IMR-90 (cell line): ENCODE data around the gene HAUS7. TPM values are rescaled to one million over a fixed set of nuclear protein-coding genes. Genes with fewer than 3 reads are reported as not detected.

ENCODE experiments used
- ATAC-seq: fragments of 200-7000 bp; cut with Tn5 transposase; 2 replicates; pipeline ENCODE4 v1.9.1; 2020; ENCODE audit warnings: low read depth, mild to moderate bottlenecking, moderate library complexity
- BruUV-seq: library from RNA; stranded (reverse); fragments of 400-500 nt; replicated peaks from 2 replicates; lab custom pipeline; 2021; lab: Mats Ljungman, UMichigan
- CTCF ChIA-PET: fragments of 300-600 bp; formaldehyde crosslinking; extraction: SDS; loops from one replicate; lab custom pipeline; 2021; ENCODE audit warnings: antibody characterized with exemption; lab: Yijun Ruan, JAX
- POLR2A ChIA-PET: fragments of 300-600 bp; sonication (Branson Sonifier 250); formaldehyde crosslinking; loops from one replicate; lab custom pipeline; 2022; ENCODE audit warnings: antibody characterized with exemption; ENCODE audit not compliant: unreplicated experiment; lab: Charles Lee
- DNase-seq: peaks from one replicate; pipeline ENCODE4 v3.0.0; 2013
- H2AFZ ChIP-seq: replicated peaks from 2 replicates; pipeline ENCODE3; 2013; ENCODE audit warnings: low read length, mild to moderate bottlenecking; ENCODE audit not compliant: poor library complexity
- H2AK5ac ChIP-seq: 2 replicates; pipeline ENCODE4 v1.6.1; 2013; ENCODE audit warnings: low read depth, low read length, inconsistent platforms
- H2AK9ac ChIP-seq: replicated peaks from 2 replicates; pipeline ENCODE3; 2013; ENCODE audit warnings: mild to moderate bottlenecking, low read depth, low read length, moderate library complexity; ENCODE audit not compliant: poor library complexity
- H2BK120ac ChIP-seq: 2 replicates; pipeline ENCODE4 v1.6.1; 2013; ENCODE audit warnings: low read depth, low read length, inconsistent platforms
- H2BK15ac ChIP-seq: 3 replicates; pipeline ENCODE4 v1.6.1; 2013; ENCODE audit warnings: low read depth, low read length, inconsistent platforms
- H2BK20ac ChIP-seq: 2 replicates; pipeline ENCODE4 v1.6.1; 2013; ENCODE audit warnings: low read depth, mild to moderate bottlenecking, inconsistent platforms, low read length, moderate library complexity
- H2BK5ac ChIP-seq: 2 replicates; pipeline ENCODE4 v1.6.1; 2013; ENCODE audit warnings: mild to moderate bottlenecking, low read depth, low read length, inconsistent platforms; ENCODE audit not compliant: poor library complexity, severe bottlenecking
- H3K14ac ChIP-seq: replicated peaks from 2 replicates; pipeline ENCODE4 v1.6.1; 2013; ENCODE audit warnings: low read depth, low read length, inconsistent platforms
- H3K18ac ChIP-seq: 2 replicates; pipeline ENCODE4 v1.6.1; 2013; ENCODE audit warnings: low read depth, low read length, control low read depth
- H3K23ac ChIP-seq: 2 replicates; pipeline ENCODE4 v1.6.1; 2013; ENCODE audit warnings: low read depth, low read length, inconsistent platforms
- H3K27ac ChIP-seq: 2 replicates; pipeline ENCODE4 v1.5.1; 2013; ENCODE audit warnings: mild to moderate bottlenecking, control low read depth, low read length; ENCODE audit not compliant: insufficient read depth
- H3K27me3 ChIP-seq: 2 replicates; pipeline ENCODE4 v1.6.1; 2013; ENCODE audit warnings: low read length; ENCODE audit not compliant: control insufficient read depth, insufficient read depth
- H3K36me3 ChIP-seq: 2 replicates; pipeline ENCODE4 v1.6.1; 2013; ENCODE audit warnings: low read length, mixed read lengths; ENCODE audit not compliant: control insufficient read depth, insufficient read depth
- H3K4ac ChIP-seq: 2 replicates; pipeline ENCODE4 v1.6.1; 2013; ENCODE audit warnings: low read depth, low read length, inconsistent platforms
- H3K4me1 ChIP-seq: 2 replicates; pipeline ENCODE4 v1.6.1; 2013; ENCODE audit warnings: low read length, mixed read lengths; ENCODE audit not compliant: control insufficient read depth, insufficient read depth
- H3K4me2 ChIP-seq: 2 replicates; pipeline ENCODE4 v1.6.1; 2013; ENCODE audit warnings: low read depth, mild to moderate bottlenecking, control low read depth, low read length, moderate library complexity
- H3K4me3 ChIP-seq: 2 replicates; pipeline ENCODE4 v1.5.1; 2013; ENCODE audit warnings: low read depth, mild to moderate bottlenecking, control low read depth, low read length, moderate library complexity; ENCODE audit not compliant: insufficient read depth
- H3K56ac ChIP-seq: 2 replicates; pipeline ENCODE4 v1.6.1; 2013; ENCODE audit warnings: low read length, inconsistent platforms; ENCODE audit not compliant: insufficient read depth; ENCODE audit errors: extremely low read depth
- H3K79me1 ChIP-seq, 2 experiments: 2 replicates each; pipeline ENCODE4 v1.6.1; 2013; ENCODE audit warnings: low read length in 2 of 2, inconsistent platforms in 1 of 2, low read depth in 1 of 2
- H3K9ac ChIP-seq: 2 replicates; pipeline ENCODE4 v1.6.1; 2013; ENCODE audit warnings: low read depth, low read length, control low read depth
- H3K9me1 ChIP-seq: 2 replicates; pipeline ENCODE4 v1.6.1; 2013; ENCODE audit warnings: low read length, inconsistent platforms; ENCODE audit not compliant: insufficient read depth
- H3K9me3 ChIP-seq: 2 replicates; pipeline ENCODE4 v1.6.1; 2013; ENCODE audit warnings: low read length; ENCODE audit not compliant: control insufficient read depth, insufficient read depth
- H4K20me1 ChIP-seq: 2 replicates; pipeline ENCODE4 v1.6.1; 2013; ENCODE audit warnings: low read length, inconsistent platforms; ENCODE audit not compliant: insufficient read depth
- H4K5ac ChIP-seq: 2 replicates; pipeline ENCODE4 v1.6.1; 2013; ENCODE audit warnings: mild to moderate bottlenecking, low read depth, low read length, control low read depth
- H4K8ac ChIP-seq, 2 experiments: 2 replicates each; pipeline ENCODE4 v1.6.1; 2013; ENCODE audit warnings: low read depth in 2 of 2, low read length in 2 of 2, control low read depth in 1 of 2, inconsistent platforms in 1 of 2
- H4K91ac ChIP-seq: 2 replicates; pipeline ENCODE4 v1.6.1; 2013; ENCODE audit warnings: low read depth, low read length, inconsistent platforms; ENCODE audit not compliant: insufficient read depth
- CEBPB ChIP-seq: IDR thresholded peaks from 2 replicates; pipeline ENCODE4 v1.6.1; 2012; ENCODE audit warnings: low read depth, low read length, improper control_type of control experiment
- CHD1 ChIP-seq: IDR thresholded peaks from 2 replicates; pipeline ENCODE4 v1.6.1; 2012; ENCODE audit warnings: low read depth, low read length, improper control_type of control experiment
- CTCF ChIP-seq: conservative IDR thresholded peaks from 2 replicates; pipeline ENCODE4 v1.5.1; 2012; ENCODE audit warnings: mild to moderate bottlenecking, low read depth, low read length, improper control_type of control experiment
- ELK1 ChIP-seq: fragments of 150-350 bp; IDR thresholded peaks from 2 replicates; pipeline ENCODE4 v1.6.1; 2016; ENCODE audit warnings: low read depth, mild to moderate bottlenecking, low read length, moderate library complexity, borderline replicate concordance
- FOS ChIP-seq: fragments of 150-350 bp; IDR thresholded peaks from 2 replicates; pipeline ENCODE4 v1.6.1; 2016; ENCODE audit warnings: low read depth, low read length
- MAZ ChIP-seq: IDR thresholded peaks from 2 replicates; pipeline ENCODE4 v1.6.1; 2012; ENCODE audit warnings: low read depth, mild to moderate bottlenecking, low read length, improper control_type of control experiment, moderate library complexity, borderline replicate concordance
- NFE2L2 ChIP-seq: fragments of 150-350 bp; IDR thresholded peaks from 2 replicates; pipeline ENCODE4 v1.6.1; 2016; ENCODE audit warnings: low read depth, mild to moderate bottlenecking, low read length
- POLR2A ChIP-seq: IDR thresholded peaks from 2 replicates; pipeline ENCODE4 v1.6.1; 2012; ENCODE audit warnings: mild to moderate bottlenecking, low read depth, low read length
- RAD21 ChIP-seq: IDR thresholded peaks from 2 replicates; pipeline ENCODE4 v1.6.1; 2012; ENCODE audit warnings: low read length, improper control_type of control experiment
- RCOR1 ChIP-seq: IDR thresholded peaks from 2 replicates; pipeline ENCODE4 v1.6.1; 2012; ENCODE audit warnings: mild to moderate bottlenecking, low read length, improper control_type of control experiment; ENCODE audit not compliant: insufficient replicate concordance
- RFX5 ChIP-seq: IDR thresholded peaks from 2 replicates; pipeline ENCODE4 v1.8.0; 2012; ENCODE audit warnings: low read depth, mild to moderate bottlenecking, low read length, moderate library complexity
- SMC3 ChIP-seq: fragments of 150-350 bp; IDR thresholded peaks from 2 replicates; pipeline ENCODE4 v1.6.1; 2016; ENCODE audit warnings: low read depth, mild to moderate bottlenecking, antibody characterized with exemption, low read length, moderate library complexity
- WGBS, 2 experiments: methylation state at CpG; one replicate each; pipeline versions ENCODE4 v1.1.5 to v1.1.7; 2013; ENCODE audit warnings: missing lambda C conversion rate in 2 of 2; ENCODE audit not compliant: insufficient read length in 1 of 2; ENCODE audit errors: extremely low coverage in 2 of 2; 5-methylcytosine and 5-hydroxymethylcytosine counted together
- dilution Hi-C: fragments of 300-500 bp; cut with HindIII; formaldehyde crosslinking; loops from one replicate; pipeline ENCODE4 v1.14.3; 2018; ENCODE audit warnings: low sequenced_read_pairs; ENCODE audit not compliant: unreplicated experiment
- in situ Hi-C: fragments of 300-500 bp; cut with MboI; formaldehyde crosslinking; loops from 3 replicates; pipeline ENCODE4 v1.14.3; 2019; ENCODE audit warnings: low sequenced_read_pairs, inconsistent platforms, mixed read lengths
- intact Hi-C: fragments of 100-400 bp; cut with micrococcal nuclease; formaldehyde crosslinking; loops from 2 replicates; pipeline ENCODE4 v1.10.0; 2022
- polyA plus RNA-seq, 3 experiments: library from polyadenylated mRNA; depleted of rRNA; stranded (reverse); fragments of >200 nt; gene quantifications; 2 replicates each; pipeline ENCODE4 v1.2.3, GENCODE V29; 2012; ENCODE audit warnings: low replicate concordance in 1 of 3
- total RNA-seq: library from RNA; depleted of rRNA; stranded (reverse); fragments of >200 nt; gene quantifications from 2 replicates; pipeline ENCODE4 v1.2.3, GENCODE V29; 2012
- TF ChIP-seq, protein P1 (sequence below): fragments of 150-350 bp; IDR thresholded peaks from 2 replicates; pipeline ENCODE4 v1.6.1; 2017; ENCODE audit warnings: mild to moderate bottlenecking, antibody characterized with exemption, low read length, low read depth

HAUS7 gene
- total and polyA plus RNA-seq, 2 of the 4 experiments (the other 2 are of a cell fraction): 10.8 to 25.9 TPM

- Histone ChIP-seq H2BK5ac (no peak overlapping the region), H2BK120ac (no peak overlapping the region), H3K27ac (no peak overlapping the region), H2AK9ac (no peak overlapping the region), H3K23ac (no peak overlapping the region), H2AK5ac (no peak overlapping the region), H3K4me3 (no peak overlapping the region), H3K36me3 (no peaks in the 10 kb centered on the region), H3K14ac (no peak overlapping the region), H3K27me3 (peaks cover 8% of the 10 kb centered on the region), H3K4me2 (no peak overlapping the region), H3K9me1 (no peaks in the 10 kb centered on the region), H3K18ac (no peak overlapping the region), H4K5ac (no peak overlapping the region), H3K9ac (no peak overlapping the region), H3K4ac (no peak overlapping the region), H2BK15ac (no peak overlapping the region), H4K91ac (no peak overlapping the region), H3K56ac (no peak overlapping the region), H3K9me3 (no peaks in the 10 kb centered on the region; the same call in 1 of the 2 replicates), H2BK20ac (no peak overlapping the region), H2AFZ (no peak overlapping the region), H3K4me1 (no peaks in the 10 kb centered on the region), H3K79me1 (no peaks in the 10 kb centered on the region), H4K8ac (no peak overlapping the region), H4K20me1 (no peaks in the 10 kb centered on the region)
- 67% methylated on average over 1 of the region's 3 CpGs; no CpG with 5 or more reads in 1 of the 2 experiments for WGBS, 2 experiments
- POLR2A ChIA-PET: no interaction called here
- DNase-seq (no peak), ATAC-seq (no peak)
- TF ChIP-seq, protein P1, sequence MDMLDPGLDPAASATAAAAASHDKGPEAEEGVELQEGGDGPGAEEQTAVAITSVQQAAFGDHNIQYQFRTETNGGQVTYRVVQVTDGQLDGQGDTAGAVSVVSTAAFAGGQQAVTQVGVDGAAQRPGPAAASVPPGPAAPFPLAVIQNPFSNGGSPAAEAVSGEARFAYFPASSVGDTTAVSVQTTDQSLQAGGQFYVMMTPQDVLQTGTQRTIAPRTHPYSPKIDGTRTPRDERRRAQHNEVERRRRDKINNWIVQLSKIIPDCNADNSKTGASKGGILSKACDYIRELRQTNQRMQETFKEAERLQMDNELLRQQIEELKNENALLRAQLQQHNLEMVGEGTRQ: no peak
- TF ChIP-seq SMC3 (no peak), RFX5 (no peak), ELK1 (no peak), CEBPB (no peak), FOS (no peak), POLR2A (no peak), NFE2L2 (no peak), CHD1 (no peak), CTCF (no peak), RCOR1 (no peak), MAZ (no peak), RAD21 (no peak)
- no TSS peak for BruUV-seq
- in situ Hi-C loops (loop anchor here (25.0 kb wide), 1 partner anchor 220 kb away; the partner anchor contains the start of gene MAGEA1), intact Hi-C loops (no loop called here), dilution Hi-C loops (no loop called here)
- CTCF ChIA-PET: no interaction called here
Observed at GRCh38 chrX:153407736-153408135, 62.6 kb downstream of the HAUS7 start.
